Spinal cord (tissue), 10 donors: ENCODE results near the gene TGM1. TPM values are rescaled to one million over a fixed set of nuclear protein-coding genes. Genes with fewer than 3 reads are reported as not detected.

Source experiments
- DNase-seq, 6 donors: peaks; one replicate each; pipeline versions ENCODE4 v3.0.0 to v3.0.0-alpha.2; 2013 to 2015; ENCODE audit warnings: low spot score in 6 of 6, low read depth in 4 of 6
- H3K27ac ChIP-seq: one replicate; pipeline ENCODE4 v1.5.1; 2013; ENCODE audit warnings: low read depth, low read length, control low read depth
- H3K27me3 ChIP-seq: one replicate; pipeline ENCODE4 v1.6.1; 2013; ENCODE audit warnings: low read length; ENCODE audit not compliant: control insufficient read depth, insufficient read depth
- H3K36me3 ChIP-seq: one replicate; pipeline ENCODE4 v1.6.1; 2013; ENCODE audit warnings: low read length; ENCODE audit not compliant: control insufficient read depth, insufficient read depth
- H3K4me1 ChIP-seq: one replicate; pipeline ENCODE4 v1.6.1; 2013; ENCODE audit warnings: low read length; ENCODE audit not compliant: control insufficient read depth, insufficient read depth
- H3K4me3 ChIP-seq: one replicate; pipeline ENCODE4 v1.5.1; 2013; ENCODE audit warnings: low read depth, low read length, control low read depth
- H3K9me3 ChIP-seq: one replicate; pipeline ENCODE4 v1.6.1; 2013; ENCODE audit warnings: low read length; ENCODE audit not compliant: control insufficient read depth, insufficient read depth
- WGBS: methylation state at CpG from one replicate; pipeline ENCODE4 v1.1.5; 2013; ENCODE audit warnings: missing lambda C conversion rate; ENCODE audit not compliant: insufficient coverage; 5-methylcytosine and 5-hydroxymethylcytosine counted together
- polyA plus RNA-seq, 2 donors: library from polyadenylated mRNA; unstranded; fragments of 120-200 nt; gene quantifications; one replicate each; pipeline ENCODE4 v1.2.1, GENCODE V29; 2013; ENCODE audit not compliant: insufficient read length in 2 of 2
- total RNA-seq, 2 donors: library from RNA; depleted of rRNA in 1 of 2; stranded (reverse); fragments of 120-200 nt in 1 of 2; fragments of >200 nt in 1 of 2; gene quantifications; one replicate each; pipeline versions ENCODE4 v1.2.3 to v1.2.4, GENCODE V29; 2013 to 2014
- donor health status: healthy.

Gene TGM1
- total and polyA plus RNA-seq, 4 donors = 0.99 to 6.2 (median 5.5) TPM

DNA sequence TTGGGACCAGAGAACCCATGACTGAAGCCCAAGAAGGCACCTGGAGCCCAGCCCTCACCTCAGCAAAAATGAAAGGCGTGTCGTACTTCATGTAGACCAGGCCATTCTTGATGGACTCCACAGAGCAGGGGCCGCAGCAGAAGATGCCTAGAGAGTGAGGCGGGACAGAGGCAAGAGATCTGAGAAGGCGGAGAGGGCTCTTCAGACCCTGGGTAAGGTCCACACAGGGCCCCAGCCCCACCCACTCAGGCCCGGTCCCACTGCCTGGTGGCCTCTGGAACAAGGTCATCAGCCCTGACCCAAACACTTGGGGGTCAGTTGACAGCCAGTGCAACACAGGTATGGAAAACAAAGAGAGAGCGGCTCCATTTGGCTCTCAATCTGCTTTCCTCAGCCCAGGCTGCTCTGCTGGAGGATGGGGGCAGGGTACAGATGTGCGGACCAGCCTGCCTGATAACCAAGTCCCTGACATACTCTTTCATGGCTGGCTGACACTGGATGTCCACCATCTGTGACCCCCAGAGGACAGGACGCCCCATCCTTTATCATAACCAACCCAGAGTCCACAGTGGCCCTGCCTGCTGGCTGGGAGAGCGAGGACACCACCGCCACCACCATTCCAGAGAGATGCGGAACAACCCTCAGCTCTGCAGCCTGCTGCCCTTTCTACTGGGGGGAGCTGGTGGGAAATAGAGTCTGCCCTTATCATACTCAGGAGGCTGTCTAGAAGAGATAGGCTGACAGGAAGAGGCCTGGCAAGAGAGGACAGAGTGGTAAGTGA, 6.9 kb downstream of the TGM1 start:
- no peak overlapping the region for H3K27ac ChIP-seq
- no peaks in the 10 kb centered on the region for H3K27me3 ChIP-seq
- no peaks in the 10 kb centered on the region for H3K9me3 ChIP-seq
- no peak for DNase-seq
- WGBS = 84% methylated on average over 9 of the region's 12 CpGs
- H3K4me1 ChIP-seq = no peaks in the 10 kb centered on the region
- H3K4me3 ChIP-seq = no peak overlapping the region
- peaks cover 59% of the 10 kb centered on the region for H3K36me3 ChIP-seq

DNA sequence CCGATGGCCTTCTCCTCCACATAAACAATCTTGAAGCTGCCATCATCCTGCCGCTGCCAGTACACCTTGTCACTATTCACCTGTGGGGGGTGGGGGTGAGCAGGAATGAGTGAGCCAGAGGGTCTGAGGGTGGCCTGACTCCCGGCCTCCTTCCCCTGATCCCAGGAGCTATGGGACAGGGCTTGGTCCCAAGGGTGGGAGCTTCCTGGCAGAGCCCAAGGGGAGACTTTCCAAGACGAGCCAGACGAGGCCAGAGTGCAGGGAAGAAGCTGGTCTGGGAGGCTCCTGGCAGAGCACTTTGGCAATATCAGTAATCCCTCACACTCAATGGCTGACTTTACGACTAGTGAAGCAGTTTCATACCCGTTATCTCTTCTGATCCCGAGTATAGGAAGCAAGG, 7.5 kb downstream of the TGM1 start:
- Histone ChIP-seq H3K4me3 (no peak overlapping the region), H3K4me1 (no peaks in the 10 kb centered on the region), H3K27ac (no peak overlapping the region), H3K9me3 (no peaks in the 10 kb centered on the region), H3K36me3 (peaks cover 54% of the 10 kb centered on the region), H3K27me3 (no peaks in the 10 kb centered on the region)
- 90% methylated on average over 6 of the region's 8 CpGs for WGBS
- no peak for DNase-seq

- Histone ChIP-seq H3K36me3 (peaks cover 48% of the 10 kb centered on the region), H3K4me3 (no peak overlapping the region), H3K9me3 (no peaks in the 10 kb centered on the region), H3K27ac (no peak overlapping the region), H3K4me1 (no peaks in the 10 kb centered on the region), H3K27me3 (no peaks in the 10 kb centered on the region)
- WGBS = 96% methylated on average over 14 of the region's 19 CpGs
- no peak for DNase-seq
Measured at GRCh38 chr14:24254630-24255392, 8.2 kb downstream of the TGM1 start.

DNA sequence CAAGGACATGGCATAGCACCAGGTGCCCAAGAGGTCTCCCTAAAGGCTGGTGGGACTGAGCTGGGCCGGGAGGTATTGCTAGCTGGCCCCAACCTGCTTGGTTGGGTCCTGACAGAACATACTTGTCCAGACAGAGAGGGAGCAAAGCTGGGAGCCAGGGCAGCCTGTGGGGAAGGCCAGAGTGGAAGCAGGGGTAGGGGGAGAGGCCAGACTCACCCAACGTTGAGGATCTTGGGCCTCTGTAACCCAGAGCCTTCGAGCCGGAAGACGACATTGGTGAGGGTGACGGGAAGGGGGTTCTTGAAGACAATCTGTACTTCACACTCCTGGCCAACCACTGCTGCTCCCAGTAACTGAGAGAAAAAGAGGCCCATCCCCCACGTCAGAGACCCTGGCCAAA, 9.0 kb downstream of the TGM1 start:
- Histone ChIP-seq H3K36me3 (peaks cover 48% of the 10 kb centered on the region), H3K27me3 (no peaks in the 10 kb centered on the region), H3K9me3 (no peaks in the 10 kb centered on the region), H3K4me3 (no peak overlapping the region), H3K4me1 (no peaks in the 10 kb centered on the region), H3K27ac (no peak overlapping the region)
- WGBS = 64% methylated on average over 2 of the region's 7 CpGs
- no peak for DNase-seq

DNA sequence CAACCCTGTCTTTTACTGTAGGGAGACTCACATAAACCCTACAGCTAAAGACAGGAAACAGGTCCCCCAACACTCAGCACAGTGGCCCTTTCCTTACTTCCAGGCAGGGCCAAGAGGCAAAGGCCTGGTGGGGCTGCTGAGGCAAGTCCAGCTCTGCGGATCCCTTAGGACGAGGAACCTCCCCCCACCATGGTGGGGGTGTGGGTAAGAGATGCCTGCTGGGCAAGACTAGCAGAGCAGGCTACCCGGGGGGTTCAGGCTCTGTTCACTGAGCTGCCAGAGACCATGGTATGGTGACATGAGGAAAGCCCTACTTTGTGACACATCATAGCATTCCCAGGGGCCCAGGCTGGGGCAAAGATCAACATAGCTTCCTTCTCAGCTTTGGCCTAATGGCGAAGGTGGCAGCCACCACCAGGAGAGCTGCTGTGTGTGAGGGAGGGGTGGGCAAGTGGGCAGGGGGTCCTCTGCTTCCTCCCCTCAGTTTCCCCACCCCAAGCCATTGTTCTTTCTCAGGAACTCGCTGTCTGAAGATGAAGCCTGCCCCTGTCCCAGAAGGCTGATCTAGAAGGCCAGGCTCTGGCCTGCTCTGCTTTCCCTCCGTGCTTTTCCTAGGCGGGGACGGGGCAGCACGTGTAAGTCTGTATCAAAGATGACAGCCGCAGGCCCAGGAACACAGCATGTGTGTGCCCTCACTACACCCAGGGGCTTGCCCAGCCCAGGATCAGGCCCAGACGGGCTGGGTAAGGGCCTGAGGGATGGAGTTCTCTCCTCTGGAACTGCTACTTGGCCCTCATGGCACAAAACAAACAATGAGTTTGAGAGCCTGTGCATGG, 10.5 kb downstream of the TGM1 start:
- Histone ChIP-seq H3K4me3 (no peak overlapping the region), H3K27me3 (no peaks in the 10 kb centered on the region), H3K27ac (no peak overlapping the region), H3K36me3 (peaks cover 38% of the 10 kb centered on the region), H3K9me3 (no peaks in the 10 kb centered on the region), H3K4me1 (no peaks in the 10 kb centered on the region)
- DNase-seq = no peak
- WGBS = 88% methylated on average over 7 of the region's 11 CpGs

DNA sequence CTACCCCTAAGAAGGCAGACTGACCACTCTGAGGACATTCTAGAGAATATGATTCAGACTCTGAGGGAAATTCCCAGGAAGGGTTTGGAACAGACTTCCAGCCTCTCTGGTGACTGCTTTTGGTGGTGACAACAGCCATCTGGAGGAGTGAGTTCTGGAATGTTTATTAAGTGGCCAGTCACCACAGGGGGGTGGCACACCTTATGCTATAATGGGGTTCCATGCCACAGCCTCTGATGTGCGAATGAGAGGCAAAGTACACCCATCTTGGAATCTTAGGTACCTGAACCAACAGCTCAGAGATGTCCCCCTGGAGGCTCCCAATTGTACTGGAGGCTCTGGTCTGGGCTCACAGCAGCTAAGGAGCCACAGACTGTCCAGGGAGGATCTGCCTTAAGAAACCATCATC, 11.1 kb downstream of the TGM1 start:
- DNase-seq = no peak
- H3K4me1 ChIP-seq = no peaks in the 10 kb centered on the region
- H3K4me3 ChIP-seq = no peak overlapping the region
- no peaks in the 10 kb centered on the region for H3K27me3 ChIP-seq
- WGBS = 83% methylated on average over 1 of the region's 1 CpG
- H3K9me3 ChIP-seq = no peaks in the 10 kb centered on the region
- no peak overlapping the region for H3K27ac ChIP-seq
- H3K36me3 ChIP-seq = peaks cover 37% of the 10 kb centered on the region

DNA sequence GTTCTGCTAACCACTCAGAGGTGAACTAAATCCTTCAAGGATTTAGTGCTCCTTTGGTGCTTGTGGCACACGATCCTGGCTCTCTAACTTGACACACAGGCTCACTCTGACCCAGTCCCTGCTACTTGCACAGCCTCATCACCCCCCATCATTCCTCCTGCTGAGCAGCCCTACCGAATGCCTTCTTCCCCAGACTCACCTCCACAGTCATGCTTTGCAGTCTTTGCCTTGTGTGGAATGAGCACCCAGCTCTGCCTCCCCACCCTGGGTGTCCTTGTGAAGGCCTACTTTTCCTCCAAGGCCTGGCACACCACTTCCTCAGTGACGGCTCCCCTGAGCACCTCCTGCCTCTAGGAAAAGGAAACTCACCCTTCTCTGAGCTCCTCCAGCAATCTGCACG, 12.6 kb downstream of the TGM1 start:
- Histone ChIP-seq H3K9me3 (no peaks in the 10 kb centered on the region), H3K4me1 (no peaks in the 10 kb centered on the region), H3K27me3 (no peaks in the 10 kb centered on the region), H3K36me3 (peaks cover 27% of the 10 kb centered on the region), H3K4me3 (no peak overlapping the region), H3K27ac (no peak overlapping the region)
- WGBS = 50% methylated on average over 4 of the region's 4 CpGs
- no peak for DNase-seq

DNA sequence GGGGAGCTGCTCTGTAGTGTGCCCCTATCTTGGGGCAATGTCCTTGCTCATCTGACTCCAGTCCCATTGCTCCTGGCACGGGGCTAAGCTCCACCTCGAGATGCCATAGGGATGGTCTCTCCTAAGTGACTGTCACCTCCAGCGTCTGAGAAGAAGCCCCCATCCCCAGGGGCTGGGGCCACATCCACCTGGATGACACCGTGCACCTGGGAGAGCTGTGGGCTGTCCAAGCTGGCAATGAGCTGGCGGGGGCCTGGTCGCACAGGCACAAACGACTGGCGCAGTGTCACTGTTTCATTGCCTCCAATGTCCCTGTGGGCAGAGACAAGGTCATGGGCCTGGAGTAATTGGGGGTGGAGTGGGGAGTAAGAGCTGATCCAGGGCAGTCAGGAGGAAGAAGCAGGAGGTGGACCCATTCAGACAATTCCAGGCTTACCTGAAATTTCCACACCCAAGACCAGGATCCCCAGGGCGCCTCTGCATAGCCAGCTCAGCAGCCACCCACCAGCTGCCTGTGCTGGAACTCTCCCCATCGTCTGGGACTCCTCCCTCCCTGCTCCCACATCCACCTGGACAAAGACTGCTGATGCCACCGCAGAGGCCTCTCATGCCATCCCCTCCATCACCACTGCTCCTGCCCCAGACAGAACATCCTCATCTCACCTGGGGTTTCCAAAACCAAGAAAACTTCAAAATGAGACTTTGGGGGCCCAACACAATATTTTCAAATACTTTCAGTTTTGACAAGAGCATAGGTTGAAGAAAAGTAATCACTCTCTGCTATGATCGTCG, 13.6 kb downstream of the TGM1 start:
- Histone ChIP-seq H3K9me3 (no peaks in the 10 kb centered on the region), H3K27me3 (no peaks in the 10 kb centered on the region), H3K4me3 (no peak overlapping the region), H3K4me1 (no peaks in the 10 kb centered on the region), H3K27ac (no peak overlapping the region), H3K36me3 (peaks cover 18% of the 10 kb centered on the region)
- 69% methylated on average over 11 of the region's 13 CpGs for WGBS
- no peak for DNase-seq

GRCh38 chr14:24247422-24247821, 15.6 kb downstream of the TGM1 start:
- Histone ChIP-seq H3K36me3 (peaks cover 9% of the 10 kb centered on the region), H3K4me1 (peaks cover 14% of the 10 kb centered on the region), H3K27ac (no peak overlapping the region), H3K4me3 (no peak overlapping the region), H3K9me3 (no peaks in the 10 kb centered on the region), H3K27me3 (no peaks in the 10 kb centered on the region)
- DNase-seq = no peak
- 63% methylated on average over 6 of the region's 7 CpGs for WGBS
